ELF-1 (cell line): ENCODE measurements around the gene COX10.
A peak's percentile ranks its signal among the peaks of the same experiment; 100 is the strongest.
"Not testable (repeated sequence)": the region's sequence is repeated elsewhere in the genome, so short reads cannot be mapped to it uniquely, and the experiment has no call there.

Experiments
- DNase-seq: peaks from one replicate; pipeline ENCODE4 v3.0.0-alpha.2; 2016; ENCODE audit warnings: low read depth, low spot score

The COX10 gene

GRCh38 chr17:14177801-14178200, 108.5 kb downstream of the COX10 start:
- not testable (repeated sequence) for DNase-seq

GRCh38 chr17:14179951-14180350, 110.6 kb downstream of the COX10 start:
- not testable (repeated sequence) for DNase-seq

DNA sequence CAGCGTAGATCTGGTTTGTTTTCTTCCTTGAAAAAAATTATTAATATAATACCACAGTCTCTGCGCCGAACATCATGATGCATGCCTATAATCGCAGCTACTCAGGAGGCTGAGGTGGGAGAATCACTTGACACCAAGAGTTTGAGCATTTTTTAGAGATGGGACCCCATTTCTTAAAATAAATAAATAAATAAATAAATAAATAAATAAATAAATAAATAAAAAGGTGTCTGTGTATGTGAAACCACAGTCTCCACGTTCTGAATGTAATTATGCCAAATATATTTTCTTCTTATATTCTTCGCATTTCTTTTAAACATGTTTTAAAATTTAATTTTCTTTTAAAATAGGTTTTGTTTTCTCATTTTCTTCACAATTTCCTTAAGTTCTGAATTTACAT, 112.8 kb downstream of the COX10 start:
- not testable (repeated sequence) for DNase-seq

DNA sequence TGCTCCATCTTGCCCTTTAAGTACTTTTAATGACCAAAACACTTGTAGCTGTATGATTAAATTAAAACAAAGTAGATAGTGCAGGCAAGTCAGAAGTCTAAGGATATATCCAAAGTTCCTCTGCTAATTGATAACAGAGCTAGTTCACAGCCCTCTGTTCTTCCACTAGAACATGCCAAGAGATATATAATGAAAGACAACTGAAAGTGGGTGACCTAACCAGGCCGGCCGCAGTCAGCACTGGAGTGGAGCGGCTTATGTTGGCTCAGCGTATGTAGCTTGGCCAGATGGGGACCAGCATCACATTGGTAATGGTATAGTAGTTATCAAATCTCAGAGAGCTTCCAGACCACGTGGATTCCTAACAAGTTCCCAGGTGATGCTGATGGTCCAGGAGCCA, 115.2 kb downstream of the COX10 start:
- DNase-seq: not testable (repeated sequence)

DNA sequence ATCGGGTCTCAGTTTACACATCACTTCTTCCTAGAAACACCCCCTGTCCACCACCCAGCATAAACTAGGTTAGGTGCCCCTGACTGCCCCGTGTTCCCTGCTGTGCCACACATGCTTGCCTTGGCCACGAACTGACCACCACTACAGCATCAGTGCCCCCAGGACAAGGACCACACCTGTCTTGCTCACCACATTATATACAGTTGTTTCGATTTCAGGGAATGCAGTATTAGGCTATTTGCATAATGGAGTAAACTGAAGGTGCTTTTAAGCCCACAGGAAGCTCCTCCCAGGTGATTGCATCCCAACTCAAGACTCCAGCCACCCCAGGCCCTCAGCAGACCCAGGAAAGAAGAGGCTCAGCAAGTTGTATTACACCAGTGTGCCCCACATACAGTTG, 117.1 kb downstream of the COX10 start:
- DNase-seq: not testable (repeated sequence)

DNA sequence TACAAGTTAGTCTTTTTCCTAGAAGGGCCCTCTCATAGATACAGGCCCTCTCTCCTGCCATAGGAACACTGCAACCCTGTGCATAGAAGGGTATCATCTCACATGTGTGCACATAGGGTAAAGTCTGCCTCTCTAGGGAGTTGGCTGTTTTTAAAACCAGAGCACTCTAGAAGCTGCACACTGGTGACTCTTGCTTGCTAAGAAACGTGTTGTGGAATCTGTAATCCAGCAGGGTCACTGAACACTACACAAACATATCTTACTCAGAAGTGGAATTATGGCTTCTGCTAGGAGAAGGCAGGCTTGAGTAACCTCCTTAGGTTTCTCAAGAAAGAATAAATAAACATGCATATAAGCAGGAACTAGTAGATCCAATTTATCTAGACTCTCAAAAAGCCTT, 121.5 kb downstream of the COX10 start:
- DNase-seq: not testable (repeated sequence)

DNA sequence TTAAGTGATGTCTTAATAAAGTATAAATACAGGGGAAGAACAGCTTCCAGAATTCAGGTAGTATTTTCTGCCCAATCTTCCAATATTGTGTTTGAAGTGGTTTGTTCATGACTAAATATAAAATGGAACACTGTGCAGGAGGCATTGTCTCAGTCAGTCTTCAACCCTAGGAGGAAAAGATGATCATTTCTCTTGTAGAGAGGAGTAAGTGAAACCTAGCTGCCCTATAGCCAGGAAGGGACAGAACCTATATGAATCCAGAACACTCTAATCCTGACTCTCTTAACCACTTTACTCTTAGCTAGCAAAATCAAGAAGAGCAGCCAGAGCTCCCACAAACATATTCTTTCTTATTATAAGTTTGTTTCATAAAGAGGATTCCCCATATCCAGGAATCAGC, 122.2 kb downstream of the COX10 start:
- not testable (repeated sequence) for DNase-seq

DNA sequence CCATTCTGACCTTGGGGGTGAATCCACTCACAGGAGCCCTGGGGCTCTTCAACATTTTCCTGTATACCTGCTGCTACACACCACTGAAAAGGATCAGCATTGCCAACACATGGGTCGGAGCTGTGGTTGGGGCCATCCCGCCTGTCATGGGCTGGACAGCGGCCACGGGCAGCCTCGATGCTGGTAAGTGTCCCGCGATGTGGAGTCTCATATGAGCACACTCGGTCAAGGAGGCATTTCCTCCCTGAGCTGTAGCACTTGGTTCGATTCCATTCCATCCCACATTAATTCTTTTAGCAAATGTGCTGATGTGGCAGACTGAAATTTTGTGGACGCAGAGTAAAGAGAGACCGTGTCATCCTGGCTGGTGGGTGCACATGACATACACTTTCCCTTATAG, 122.7 kb downstream of the COX10 start:
- not testable (repeated sequence) for DNase-seq

GRCh38 chr17:14192636-14193344, 123.5 kb downstream of the COX10 start:
- DNase-seq: not testable (repeated sequence)

DNA sequence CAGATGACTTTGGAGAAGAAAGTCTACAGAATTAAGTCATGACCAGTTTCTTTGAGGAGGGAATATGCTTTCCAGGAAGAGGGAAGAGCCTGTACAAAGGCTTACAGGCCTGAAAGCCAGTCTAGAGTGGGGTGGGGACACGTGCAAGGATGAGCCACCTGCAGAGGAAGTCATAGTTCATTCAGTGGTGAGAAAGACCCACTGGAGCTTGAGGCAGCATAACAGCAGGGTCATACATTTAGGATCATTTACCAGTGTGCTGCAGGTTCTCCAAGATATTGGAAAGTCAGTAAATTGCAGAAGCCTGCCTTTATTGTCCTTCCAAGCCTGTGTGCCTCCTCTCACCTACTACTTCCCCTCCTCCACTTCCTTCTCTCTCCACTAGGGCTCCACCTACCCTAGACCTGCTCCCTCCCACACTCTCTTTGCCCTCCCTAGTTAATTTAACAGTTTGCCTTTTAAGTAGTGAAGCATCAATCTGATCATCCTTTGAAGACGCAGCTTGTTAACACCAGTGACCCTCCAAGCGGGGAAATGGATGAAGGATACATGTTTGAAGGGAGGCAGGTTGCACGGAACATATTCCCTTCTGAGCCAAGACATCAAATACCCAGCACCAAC, 127.2 kb downstream of the COX10 start:
- DNase-seq: no peak

GRCh38 chr17:14197057-14197456, 127.8 kb downstream of the COX10 start:
- no peak for DNase-seq

- no peak for DNase-seq
Measured at GRCh38 chr17:14197586-14197985, 128.3 kb downstream of the COX10 start.

DNA sequence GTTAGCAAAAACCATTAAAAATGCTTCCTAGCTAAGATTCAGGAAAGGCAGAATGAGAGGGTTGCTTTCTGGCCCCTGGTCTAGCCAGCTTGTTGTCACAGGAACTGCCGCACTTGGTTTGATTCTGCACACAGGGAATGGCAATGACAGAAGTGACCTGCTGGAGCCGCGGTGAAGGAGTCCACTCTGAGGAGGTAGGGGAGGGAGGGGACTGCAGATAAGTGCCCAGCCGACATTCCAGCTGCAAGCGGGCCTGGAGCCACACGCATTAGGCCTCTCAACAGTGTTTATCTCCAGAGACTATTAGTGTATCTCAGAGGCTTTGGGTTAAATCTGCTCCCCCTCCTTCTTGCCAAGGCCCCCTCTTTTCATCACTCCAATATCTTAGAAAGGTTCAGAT, 128.7 kb downstream of the COX10 start:
- DNase-seq: peak; percentile 64

DNA sequence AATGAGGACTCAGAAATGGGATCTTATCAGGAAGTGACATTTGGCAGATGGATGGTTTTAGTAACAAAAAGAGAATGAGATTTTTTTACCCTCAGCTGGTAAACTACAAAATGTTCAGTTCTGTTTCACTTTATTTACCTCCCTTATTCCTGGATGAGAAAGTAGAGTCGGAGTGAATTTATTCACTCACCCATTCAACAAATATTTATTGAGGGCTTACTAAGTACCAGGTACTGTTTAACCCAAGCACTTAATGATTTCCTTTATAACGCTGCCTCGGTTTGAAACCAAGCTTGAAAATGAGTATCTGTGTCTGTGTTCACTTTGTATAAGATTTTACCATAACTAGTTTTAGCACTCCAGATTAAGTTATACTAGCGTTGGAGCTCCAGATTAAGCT, 129.3 kb downstream of the COX10 start:
- no peak for DNase-seq

- no peak for DNase-seq
Measured at GRCh38 chr17:14199601-14200000, 130.3 kb downstream of the COX10 start.

DNA sequence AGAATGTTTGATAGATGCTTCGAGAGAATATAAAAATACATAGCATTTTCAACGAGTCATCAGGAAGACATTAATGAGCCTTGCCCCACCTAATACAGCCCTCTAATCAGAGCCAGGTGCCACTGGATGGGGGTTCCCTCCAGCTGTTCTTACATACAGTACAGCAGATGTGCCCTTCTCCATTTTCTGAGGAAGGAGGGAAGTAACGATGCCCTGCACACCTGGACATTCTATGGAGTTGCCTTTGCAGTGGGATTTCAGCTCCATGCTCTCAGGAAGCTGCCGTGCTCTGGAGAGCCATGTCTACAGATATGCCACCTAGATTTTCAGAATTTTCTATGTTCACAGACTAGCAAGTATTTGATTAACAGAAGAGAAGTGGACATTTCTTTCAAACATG, 131.1 kb downstream of the COX10 start:
- DNase-seq: no peak

DNA sequence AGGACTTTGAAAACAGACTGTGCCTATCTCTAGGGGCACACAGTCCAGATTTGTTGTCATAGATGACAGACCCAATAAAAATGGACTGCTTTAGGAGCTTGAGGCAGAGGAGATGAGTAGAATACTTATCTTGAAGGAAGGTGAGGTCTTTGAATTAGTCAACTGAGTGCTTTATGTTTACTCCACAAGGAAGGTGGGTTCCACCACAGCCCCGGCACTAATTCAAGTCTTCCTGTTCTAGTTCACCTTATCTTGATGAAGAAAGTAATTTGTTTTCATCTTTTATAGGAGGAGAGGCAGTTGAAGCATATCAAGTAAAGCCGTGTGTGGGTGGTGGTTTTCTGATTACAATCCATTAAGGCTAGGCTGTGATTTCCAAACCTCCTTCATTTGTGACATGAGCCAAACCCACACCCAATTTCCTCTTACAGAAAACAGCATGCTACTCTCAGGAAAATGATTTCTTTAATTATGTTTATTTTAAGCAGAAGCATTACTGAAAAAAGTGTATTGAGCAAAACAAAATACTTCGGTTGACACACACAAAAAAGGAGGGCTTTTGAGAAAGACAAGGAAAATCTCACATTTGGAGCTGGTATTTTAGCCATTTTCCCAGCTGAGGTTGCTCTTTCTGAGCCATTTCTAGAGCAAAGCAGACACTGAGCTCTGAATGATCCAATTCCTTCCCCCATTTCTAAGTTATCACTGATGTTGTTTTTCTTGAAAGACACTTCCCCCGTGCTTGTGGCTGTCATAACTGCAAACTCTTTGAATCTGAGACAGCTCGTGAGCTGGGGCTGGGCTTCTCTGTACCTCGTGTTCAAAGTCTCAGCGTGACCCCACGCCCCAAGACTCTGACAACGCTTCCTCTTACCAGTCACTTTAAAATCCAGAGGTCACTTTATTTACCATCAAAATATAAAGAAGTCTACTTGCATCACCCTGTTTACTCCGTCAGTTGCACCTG, 132.0 kb downstream of the COX10 start:
- DNase-seq: no peak

- no peak for DNase-seq
Measured at GRCh38 chr17:14201988-14202380, 132.7 kb downstream of the COX10 start.

- DNase-seq: no peak
Measured at GRCh38 chr17:14202388-14203166, 133.3 kb downstream of the COX10 start.

GRCh38 chr17:14203388-14203787, 134.1 kb downstream of the COX10 start:
- DNase-seq: no peak

GRCh38 chr17:14204084-14204483, 134.8 kb downstream of the COX10 start:
- DNase-seq: no peak
